Measurements from ENCODE around the gene RAP2A.

GRCh38 chr13:97464561-97464960 is 30.6 kb downstream of the RAP2A start:
- TF ChIP-seq EZH2 (optimal IDR thresholded peaks at IDR 0.05; ENCODE audit: low read depth, low read length) (no peak), CTCF (IDR thresholded peaks at IDR 0.05; ENCODE audit: low read length) (no peak)
